Kasumi-1 (cell line): Measurements from ENCODE around the gene ZNF768.
"Not testable (repeated sequence)": the region's sequence is repeated elsewhere in the genome, so short reads cannot be mapped to it uniquely, and the experiment has no call there.

Source experiments
- DNase-seq, 2 experiments: peaks; one replicate each; lab custom pipeline; 2025; lab: John Stamatoyannopoulos, UW

The ZNF768 gene

DNA sequence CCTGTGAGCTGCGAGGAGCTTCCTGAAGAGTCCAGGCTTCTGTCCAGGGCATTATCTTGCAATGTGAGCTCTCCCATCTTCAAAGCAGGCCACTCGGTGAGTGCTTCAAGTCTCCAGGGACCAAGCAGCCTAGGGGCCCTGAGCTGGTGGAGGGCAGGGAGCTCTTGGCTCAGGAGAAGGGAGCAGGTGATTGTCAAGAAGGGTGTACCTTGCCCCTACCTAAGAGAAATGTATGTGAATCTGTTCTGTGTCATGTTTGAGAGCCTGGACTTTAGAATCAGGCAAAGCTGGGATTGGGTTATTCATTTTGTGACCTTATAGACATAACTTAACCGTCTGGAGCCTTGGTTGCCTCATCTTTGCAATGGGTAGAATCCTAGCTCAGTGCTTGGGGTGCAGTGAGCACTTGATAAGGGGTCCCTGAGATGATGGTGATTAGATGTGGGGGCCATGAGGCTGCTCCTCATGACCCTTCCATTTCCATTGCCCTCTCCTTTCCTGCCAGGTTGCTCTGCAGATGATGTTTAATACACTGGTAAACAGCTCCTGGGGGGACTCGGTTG is 15.9 kb downstream of the ZNF768 start:
- no peak for DNase-seq

DNA sequence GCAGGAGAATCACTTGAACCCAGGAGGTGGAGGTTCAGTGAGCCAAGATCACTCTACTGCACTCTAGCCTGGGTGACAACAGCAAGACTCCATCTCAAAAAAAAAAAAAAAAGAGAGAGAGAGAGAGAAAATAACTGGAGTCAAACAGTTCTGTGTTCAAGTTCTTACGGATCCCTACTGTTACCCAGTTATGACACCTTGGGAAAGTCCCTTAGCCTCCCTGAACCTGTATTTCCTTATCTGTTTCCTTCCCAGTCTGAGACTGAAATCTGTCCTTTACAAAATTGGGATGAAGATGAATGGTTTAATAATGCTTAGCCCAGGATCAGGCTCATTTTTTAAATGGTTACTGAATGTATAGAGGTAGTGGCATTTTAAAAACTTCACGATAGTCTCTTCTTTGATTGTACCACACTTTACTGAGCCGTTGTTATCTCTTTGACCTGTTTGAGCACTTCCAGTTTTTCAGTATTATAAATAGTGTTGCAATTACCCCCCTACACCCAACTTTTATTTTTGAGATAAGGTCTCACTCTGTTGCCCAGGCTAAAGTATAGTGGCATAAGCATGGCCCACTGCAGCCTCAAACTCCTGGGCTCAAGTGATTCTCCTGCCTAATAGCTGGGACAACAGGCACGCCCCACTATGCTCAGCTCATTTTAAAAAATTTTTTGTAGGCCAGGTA is 17.1 kb downstream of the ZNF768 start:
- DNase-seq, result no peak

DNA sequence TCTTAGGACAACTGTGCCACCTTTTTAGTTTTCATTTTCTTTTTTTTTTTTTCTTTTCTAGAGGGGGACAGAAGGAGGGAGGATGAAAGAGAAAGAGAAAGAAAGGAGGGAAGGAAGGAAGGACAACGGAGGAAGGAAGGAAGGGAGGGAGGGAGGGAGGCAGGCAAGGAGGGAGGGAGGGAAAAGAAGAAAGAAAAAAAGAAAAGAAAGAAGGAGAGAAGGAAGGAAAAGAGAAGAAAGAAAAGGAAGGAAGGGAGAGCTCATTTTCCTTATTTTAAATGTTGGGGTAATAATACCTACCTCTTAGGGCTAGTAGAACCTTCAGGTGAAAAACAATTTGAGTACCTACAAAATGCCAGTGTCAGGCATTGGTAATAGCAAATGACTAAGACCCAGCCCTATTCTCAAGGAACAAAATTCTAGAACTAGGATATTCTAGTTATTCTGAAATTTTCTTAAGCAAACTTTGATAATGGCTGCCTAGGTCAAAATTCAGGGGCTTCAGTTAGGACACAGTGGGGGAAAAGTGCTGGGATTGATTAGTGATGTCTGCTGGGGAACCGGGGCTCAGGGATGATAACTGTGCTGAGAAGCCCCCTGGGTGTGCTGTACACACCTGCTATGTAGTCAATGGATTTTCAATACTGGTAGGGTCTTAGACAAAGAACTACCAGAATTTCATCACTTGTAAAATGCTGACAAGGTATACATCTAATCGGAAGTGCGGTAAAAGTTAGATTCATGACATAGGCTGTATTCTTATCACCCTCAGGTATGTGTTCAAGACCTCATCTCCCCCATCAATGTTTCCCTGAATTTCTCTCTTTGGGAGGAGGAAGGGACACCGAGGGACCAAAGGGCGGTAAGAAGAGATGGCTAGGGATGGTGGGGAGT is 22.7 kb downstream of the ZNF768 start:
- no peak for DNase-seq

- DNase-seq, result no peak
Measured at GRCh38 chr16:30499284-30499683, 27.1 kb downstream of the ZNF768 start.

GRCh38 chr16:30494709-30495108 is 31.7 kb downstream of the ZNF768 start:
- DNase-seq, result no peak

- no peak for DNase-seq
Measured at GRCh38 chr16:30493941-30494488, 32.4 kb downstream of the ZNF768 start.

DNA sequence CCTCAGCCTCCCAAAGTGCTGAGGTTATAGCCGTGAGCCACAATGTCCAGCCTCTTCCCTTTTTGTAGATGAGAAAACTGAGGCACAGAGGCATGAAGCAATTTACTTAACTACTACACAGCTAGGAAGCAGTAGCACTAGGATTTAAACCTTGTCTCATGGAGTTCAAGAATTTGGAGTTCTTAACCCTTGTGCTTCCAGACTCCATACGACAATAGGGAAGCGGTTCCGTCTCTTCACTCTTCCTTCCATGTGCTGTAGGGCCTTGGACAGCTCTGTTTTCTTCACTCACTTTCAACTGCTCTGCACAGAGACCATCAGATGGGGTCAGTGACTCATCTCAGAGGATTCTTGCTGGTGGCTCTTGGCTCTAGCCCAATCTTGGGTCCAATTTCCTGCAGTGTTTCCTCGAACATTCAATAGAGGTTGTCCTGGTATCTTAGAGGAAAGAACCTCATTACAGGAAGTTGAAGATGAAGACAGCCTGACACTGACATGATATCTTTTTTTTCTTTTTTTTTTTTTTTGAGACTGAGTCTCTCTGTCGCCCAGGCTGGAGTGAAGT is 34.5 kb downstream of the ZNF768 start:
- DNase-seq, result peak; percentile 82 to 90

GRCh38 chr16:30491229-30491628 is 35.1 kb downstream of the ZNF768 start:
- DNase-seq, result no peak

- DNase-seq, result no peak
Measured at GRCh38 chr16:30490210-30490609, 36.2 kb downstream of the ZNF768 start.

DNA sequence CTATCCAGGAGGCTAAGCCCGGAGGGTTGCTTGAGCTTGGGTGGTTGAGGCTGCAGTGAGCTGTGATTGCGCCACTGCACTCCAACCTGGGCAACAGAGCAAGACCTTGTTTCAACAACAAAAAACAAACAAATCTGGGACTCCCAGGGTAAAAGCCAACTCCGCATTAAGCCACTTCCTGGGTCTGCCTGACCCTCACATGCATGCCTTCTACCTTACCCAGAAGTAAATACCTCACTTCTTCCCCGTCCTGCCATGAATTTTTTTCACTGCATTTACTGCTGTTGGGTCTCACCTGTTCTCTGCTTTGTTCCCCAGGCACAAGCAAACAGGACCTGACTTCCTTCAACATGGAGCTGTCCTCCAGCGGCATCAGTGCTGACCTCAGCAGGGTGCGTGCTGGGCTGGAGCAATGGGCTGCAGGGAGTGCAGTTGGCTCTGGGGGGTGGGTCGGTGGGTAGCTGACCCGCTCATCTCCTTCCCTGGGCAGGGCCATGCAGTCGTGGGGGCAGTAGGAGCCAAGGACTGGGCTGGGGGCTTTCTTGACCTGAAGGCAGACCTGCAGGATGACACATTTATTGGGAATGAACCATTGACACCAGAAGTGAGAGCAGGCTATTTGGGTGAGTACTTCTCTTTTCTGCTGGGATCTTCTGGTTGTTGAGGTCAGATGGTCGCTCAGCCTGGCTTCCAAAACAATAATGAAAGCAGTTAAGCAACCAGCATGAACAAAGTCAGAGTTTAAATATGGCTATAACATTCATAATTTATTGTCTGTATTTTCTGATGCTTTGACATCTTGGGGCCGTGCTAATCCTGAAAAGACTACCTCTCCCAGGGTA is 37.4 kb downstream of the ZNF768 start:
- DNase-seq, result no peak

- DNase-seq, result no peak
Measured at GRCh38 chr16:30485818-30486436, 40.4 kb downstream of the ZNF768 start.

DNA sequence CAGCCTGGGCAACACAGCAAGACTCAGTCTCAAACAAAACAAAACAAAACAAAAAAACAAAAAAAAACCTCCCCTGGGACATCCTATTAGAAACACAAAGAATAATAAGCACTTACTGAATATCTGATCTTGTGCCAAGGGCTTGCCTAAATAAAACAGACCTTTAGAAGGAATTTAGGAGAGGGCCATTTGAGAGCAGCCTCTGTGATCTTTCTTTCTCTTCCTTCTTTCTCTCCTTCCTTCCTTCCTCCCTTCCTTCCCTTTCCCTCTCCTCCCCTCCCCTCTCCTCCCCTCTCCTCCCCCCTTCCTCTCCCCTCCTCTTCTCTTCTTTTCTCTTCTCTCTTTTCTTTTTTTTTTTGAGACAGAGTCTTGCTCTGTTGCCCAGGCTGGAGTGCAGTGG is 41.5 kb downstream of the ZNF768 start:
- no peak for DNase-seq

DNA sequence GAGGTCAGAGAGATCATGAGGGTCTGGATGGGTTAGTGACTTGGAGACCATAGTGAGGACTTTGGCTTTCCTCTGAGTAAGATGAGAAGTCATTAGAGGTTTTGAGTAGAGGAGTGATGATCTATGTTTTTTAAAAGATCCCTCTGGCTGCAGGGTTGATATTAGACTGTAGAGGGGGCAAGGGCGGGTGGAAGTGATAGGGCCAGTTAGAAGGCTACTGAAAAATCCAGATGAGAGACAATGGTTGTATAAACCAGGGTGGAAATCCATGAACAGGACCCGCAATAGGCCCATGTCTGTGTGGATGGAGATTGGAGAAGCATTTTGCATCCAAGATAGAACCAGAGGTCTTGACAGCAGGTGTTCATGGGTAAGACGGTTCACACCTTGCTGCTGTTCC is 44.0 kb downstream of the ZNF768 start:
- no peak for DNase-seq

GRCh38 chr16:30481381-30481780 is 45.0 kb downstream of the ZNF768 start:
- DNase-seq, result no peak

- DNase-seq, result no peak
Measured at GRCh38 chr16:30478766-30479478, 47.4 kb downstream of the ZNF768 start.

GRCh38 chr16:30477773-30478172 is 48.6 kb downstream of the ZNF768 start:
- DNase-seq, result not testable (repeated sequence)

- no peak for DNase-seq
Measured at GRCh38 chr16:30476991-30477390, 49.4 kb downstream of the ZNF768 start.

DNA sequence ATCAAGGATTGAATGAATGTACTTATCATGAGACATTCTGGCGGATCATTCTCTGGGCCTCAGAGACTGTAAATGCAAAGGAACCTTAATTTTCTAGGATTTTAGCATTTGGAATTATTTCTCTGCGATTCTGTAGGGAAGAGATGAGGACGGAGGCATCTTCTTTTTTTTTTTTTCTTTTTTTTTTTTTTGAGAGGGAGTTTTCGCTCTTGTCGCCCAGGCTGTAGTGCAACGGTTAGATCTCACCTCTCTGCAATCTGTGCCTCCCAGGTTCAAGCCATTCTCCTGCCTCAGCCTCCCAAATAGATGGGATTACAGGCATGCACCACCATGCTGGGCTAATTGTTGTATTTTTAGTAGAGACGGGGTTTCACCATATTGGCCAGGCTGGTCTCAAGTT is 51.7 kb downstream of the ZNF768 start:
- no peak for DNase-seq

GRCh38 chr16:30474074-30474452 is 52.3 kb downstream of the ZNF768 start:
- no peak for DNase-seq
